Measurements from ENCODE around the gene RARB.

RARB gene

GRCh38 chr3:25423780-25424588 is 4.1 kb upstream of the RARB start:
- DNase-seq = no peak

DNA sequence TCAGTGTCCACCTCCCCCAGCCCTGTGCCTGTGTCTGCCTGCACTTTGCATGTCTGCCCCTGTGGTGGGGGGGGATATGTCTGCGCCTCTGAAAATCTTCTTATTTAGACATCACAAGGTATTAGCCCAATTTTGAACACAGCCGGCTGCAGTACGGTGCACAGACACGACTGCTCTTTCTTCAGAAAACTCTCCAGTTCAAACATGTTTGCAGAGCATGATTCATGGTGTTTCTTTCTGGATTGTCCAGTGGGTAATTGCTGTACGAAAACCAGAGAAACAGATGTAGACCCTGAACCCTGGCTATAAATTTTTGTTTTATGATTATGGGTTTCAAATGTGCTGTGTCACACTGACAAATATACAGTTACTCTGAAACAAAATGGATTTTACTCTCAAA is 3.4 kb upstream of the RARB start:
- DNase-seq = no peak

DNA sequence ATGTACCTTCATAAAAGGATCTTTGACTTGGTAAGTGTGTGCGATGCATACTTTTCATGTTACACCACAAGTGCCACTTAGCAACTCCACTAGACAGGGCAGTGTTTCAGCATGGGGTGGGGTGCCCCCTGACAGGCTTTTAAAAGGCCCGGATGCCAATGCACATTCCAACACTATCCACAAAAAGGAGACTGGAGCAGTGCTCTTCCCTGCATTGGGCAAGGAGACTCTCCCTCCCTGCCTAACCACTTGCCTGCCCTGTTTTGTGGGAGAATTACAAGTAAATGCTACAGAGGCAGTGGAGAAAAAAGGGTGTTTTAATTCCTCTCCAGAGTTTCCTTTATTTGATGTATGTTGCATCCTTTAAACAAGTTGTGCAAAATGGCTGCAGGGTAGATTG is 1.7 kb upstream of the RARB start:
- DNase-seq = no peak

DNA sequence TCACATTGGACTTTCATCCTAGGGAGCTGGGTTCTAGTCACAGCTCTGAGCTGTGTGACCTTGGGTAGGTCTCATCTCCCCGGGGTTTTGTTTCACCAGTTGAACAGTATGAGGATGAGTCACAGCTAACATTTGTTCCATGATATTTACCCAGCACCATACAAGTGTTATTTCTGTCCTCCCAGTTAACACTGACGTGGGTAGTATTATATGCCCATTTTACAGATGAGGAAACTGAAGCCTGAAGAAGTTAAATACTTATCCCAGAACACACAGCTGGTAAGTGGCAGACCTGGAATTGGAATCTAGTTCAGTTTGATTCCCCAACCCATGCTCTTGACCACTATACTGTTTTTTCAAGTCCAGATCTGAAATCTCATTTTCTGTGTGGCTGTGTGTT is 908 bp upstream of the RARB start:
- no peak for DNase-seq

- DNase-seq = no peak
These were observed 511 bp upstream of the RARB start for GRCh38 chr3:25427563-25427941.

DNA sequence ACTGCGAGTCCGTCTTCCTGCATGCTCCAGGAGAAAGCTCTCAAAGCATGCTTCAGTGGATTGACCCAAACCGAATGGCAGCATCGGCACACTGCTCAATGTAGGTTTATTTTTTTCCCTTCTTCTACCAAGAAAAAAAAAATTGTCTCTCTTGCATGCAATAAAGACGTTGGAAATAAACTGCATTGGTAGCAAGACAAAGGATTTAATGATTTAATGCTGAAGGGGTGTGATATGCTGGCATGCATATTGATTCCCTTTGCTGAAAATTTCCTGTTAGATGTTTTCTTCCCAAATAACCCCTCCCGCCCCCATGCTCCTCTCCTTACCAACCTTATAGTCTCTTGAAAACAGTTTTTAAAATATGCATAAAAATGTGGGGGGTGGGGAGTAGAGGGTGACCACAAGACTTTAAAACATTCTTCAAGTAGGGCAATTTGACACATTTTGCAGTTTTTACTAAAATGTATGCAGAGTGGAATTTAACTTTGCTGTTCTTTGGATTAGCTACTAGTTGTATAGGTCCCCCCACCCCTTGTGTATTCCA is 799 bp downstream of the RARB start:
- DNase-seq = no peak

DNA sequence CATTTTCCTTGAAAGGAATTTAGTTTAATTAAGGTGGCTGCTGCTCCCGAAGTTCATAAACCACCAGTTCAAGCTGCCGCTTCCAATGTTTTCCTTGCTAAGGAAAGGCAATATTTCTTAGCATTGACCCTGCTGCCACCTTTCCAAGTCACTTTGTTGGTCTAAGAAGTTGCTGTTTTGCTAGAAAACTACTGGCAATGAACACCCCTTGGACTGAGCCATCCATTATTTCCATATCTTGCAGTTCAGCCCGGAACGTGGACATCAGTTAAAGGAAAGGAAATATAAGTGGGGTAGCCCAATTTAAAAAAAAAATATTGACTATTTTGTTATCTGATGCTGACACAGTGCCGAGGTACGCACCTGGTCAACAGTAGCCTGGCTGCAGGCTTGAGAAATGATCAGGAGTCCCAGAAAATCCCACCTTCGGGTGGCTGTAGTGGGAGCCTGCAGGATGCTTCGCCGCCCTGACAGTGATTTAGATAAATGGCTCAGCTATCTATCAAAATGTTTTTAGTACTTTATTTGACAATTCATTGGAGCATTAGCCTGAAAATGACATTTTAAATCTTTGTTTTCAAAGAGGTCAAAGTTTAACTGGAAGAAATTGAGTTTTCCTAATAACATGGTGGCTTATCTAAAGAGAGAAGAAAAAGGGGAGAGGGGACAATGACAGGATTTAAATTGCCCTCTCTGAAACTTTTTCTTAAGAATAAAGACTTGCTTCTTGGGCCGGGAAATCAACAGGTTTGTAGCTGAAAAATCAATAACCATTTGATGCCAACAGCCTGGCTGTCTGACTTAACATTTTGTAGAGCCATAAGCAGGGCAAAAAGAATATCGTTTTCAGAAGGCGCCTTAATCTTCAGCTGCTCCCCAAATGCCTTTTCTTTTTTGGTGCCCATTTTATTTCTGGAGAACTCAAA is 1.6 kb downstream of the RARB start:
- no peak for DNase-seq

DNA sequence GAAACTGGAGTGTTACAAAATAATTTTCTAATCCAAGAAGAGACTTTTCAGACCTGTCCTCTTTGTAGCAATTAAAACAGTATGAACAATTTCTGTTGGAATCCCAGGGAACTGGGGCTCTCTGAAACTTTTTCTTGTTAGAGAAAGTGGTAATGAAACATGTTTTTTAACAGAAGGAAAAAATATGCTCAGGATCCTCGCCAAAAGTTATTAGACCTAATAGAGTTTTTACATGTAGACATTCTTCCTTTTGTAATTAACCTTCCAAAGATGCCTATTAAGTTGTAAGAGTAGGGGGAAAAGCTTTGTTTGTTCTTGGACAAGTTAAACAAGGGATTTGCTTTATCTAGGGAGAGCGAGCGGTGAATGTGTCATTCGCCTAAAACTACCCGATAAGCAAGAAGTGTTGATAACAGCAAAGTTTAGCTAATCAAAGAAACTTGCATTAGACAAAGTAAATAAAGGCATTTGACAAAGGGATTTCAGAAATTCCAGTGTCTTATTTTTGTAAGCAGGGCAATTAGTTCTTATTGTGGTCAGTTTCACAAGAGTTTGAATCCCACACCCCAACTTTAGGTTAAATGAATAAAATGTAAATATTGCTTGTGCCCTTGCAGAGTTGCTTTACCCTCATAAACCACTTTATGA is 2.3 kb downstream of the RARB start:
- no peak for DNase-seq

DNA sequence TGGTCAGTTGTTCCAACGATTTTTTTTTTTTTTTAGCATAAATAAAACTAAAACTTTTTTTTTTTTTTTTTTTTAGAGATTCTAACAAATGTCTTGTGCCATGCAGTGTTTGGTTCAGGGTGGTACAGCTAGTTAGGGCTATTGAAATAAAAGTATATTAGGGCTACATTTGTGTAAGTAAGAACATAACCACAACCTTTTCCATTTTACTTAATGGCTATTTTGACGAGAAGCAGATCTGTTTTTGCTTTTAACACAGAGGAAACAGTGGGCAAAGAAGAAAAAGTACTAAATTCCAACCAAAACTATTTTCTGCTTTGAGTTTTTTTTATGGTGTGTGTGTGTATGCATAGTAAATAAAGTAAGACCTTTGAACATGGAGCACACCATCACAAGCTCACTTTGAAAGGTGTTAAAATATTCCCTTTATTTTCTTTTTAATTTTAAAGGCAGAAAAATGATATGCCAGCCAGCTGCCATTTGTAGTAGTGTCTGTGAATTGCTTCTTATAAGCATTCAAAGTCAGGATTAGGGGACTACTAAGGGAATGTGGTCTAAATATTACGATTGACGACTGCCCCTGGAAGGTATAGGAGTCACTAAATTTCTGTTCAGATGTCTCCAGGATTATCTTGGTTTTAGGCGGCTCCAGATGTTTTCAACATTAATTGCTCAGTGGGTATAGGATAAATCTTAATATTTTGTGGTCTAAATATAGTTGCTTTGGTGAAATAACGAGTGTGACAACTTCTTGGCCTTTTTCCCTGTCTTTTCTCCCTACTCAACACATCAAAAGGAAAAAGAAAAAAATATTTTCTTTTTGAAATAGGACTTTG is 3.1 kb downstream of the RARB start:
- no peak for DNase-seq

- no peak for DNase-seq
These were observed 4.2 kb downstream of the RARB start for GRCh38 chr3:25432176-25432720.

- DNase-seq = no peak
These were observed 5.0 kb downstream of the RARB start for GRCh38 chr3:25433106-25433505.

GRCh38 chr3:25433868-25434267 is 5.8 kb downstream of the RARB start:
- DNase-seq = no peak

DNA sequence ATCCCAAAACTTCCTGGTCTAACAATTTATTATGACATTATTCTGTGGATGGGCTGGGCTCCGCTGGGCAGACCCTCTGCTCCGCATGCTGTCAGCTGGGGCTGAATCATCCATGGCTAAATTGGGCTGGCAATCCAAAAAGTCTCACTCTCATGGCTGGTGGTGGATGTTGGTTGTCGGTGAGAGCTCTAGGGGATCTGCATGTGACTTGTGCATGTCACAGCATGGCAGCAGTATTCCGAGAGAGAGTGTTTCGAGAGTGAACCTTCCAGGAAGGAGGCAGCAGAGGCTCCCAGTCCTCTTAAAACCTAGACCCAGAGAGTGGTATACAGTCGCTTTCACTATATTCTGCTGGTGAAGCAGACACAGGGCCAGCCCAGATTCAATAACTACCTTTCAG is 9.9 kb downstream of the RARB start:
- DNase-seq = no peak

DNA sequence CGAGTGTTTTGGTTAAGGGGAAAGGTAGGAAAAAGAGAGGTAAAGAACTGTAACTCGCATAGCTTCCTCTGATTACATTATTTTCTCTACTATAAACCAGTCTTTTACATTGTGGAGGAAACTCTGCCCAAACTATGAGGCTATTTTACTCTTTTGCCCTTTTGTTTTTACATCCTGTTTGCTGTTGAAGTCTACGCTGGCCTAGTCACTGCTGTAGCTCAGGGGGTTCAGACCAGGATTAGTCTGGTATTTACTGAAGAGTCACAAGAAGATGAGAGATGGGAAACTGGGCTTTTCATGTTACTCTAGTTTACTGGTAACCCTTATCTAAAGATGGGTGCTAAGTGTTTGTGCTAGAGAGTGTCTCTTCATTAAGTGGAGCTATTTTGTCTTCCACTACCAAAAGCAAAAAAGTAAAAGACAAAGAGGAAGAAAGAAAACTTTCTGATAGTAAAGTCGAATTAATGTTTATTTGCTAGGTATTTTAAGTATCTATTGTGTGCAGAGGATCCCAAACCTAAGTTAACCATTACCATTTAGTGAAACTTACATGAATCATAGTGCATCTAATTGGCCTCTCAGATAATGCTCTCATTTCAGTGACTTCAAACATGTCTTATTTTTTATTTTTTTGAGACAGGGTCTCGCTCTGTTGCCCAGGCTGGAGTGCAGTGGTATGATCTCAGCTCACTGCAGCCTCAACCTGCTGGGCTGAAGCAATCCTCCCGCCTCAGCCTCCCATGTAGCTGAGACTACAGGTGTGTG is 10.9 kb downstream of the RARB start:
- DNase-seq = no peak

GRCh38 chr3:25441234-25441856 is 13.3 kb downstream of the RARB start:
- no peak for DNase-seq

DNA sequence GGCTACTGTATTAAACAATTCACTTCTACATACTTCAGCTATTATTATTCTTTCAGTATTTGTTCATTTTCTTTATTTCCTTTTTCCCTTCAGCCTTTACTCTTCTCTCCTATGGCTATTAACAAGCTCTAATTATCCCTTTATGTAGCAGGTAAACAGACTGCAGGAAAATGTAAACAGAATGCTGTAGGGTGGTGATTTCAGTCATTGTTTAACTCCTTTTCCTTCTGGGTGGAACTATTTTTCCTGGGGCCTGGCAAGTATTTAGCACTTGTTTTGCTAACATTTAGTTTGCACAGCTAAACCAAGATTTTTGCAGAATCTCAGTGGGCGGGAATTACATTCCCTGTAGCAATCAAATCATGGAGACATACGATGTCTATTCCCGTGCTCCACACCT is 14.4 kb downstream of the RARB start:
- no peak for DNase-seq

DNA sequence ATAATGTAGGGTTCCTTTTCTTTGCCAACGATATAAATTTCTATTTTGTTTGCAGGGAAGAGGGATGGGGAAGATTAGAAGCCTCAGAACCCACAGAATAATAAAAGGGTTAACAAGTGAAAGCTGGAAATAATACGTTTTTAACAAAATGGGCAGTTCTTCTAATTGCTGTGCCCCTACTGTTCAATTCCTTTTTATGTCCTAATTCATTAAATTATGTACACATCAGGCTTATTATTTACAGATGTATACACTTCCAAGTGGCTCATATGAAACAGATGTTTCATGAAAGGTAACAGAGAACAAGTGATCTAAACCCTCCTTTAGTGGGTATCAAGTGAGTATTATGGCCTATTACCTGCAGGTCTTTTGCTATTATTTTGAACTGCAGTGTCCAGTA is 16.2 kb downstream of the RARB start:
- DNase-seq = no peak

DNA sequence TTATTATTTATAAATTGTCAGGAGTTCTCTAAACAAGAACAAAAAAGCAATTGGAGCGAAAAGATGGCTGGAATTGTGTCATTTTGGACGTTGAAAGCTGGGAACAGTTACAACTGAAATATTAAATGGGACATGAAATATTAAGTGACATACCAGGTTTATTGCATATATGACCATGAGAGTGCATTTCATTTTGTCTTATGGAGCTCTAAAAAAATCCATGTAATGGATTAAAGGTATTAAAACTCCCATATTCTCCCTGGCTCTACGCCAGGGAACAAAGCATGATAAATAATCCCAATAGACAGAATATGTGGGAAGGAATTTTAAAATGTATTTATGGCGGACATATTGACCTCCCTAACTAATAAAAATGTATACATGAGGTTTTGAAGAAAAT is 17.7 kb downstream of the RARB start:
- no peak for DNase-seq

DNA sequence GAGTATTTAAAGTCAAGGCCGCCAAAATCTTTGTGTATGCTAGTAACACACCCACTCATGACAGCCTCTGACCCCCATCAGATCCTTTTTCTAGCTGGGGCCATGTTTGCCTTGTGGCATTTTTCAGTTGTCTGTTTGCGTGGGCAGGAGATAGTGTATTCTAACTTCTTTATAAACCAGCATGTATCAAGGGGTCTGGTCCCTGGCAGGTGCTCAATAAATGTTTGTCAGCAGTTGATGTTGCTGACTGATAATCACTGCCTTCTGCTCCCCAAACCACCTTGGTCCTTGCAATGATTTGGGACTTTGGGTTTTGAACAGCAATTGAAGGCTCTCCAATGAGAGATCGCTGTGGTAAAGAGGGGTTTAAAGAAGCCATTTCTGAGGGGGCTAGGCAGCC is 19.2 kb downstream of the RARB start:
- no peak for DNase-seq

GRCh38 chr3:25447925-25448324 is 19.9 kb downstream of the RARB start:
- no peak for DNase-seq

All from T1000 (cell line).